GM23248 (cell line): Measurements from ENCODE around the gene TMEM169.

Experiments
- EZH2 ChIP-seq: fragments of 200-600 bp; sonication (generic); IDR thresholded peaks from 2 replicates; pipeline ENCODE4 v1.6.1; 2018; ENCODE audit warnings: antibody characterized with exemption, mild to moderate bottlenecking; ENCODE audit not compliant: insufficient read depth, poor library complexity, severe bottlenecking
- EZH2phosphoT487 ChIP-seq: fragments of 200-600 bp; sonication (generic); IDR thresholded peaks from 2 replicates; pipeline ENCODE4 v1.6.1; 2018; ENCODE audit warnings: antibody characterized with exemption, moderate library complexity, mild to moderate bottlenecking, low read depth; ENCODE audit not compliant: insufficient read depth

DNA sequence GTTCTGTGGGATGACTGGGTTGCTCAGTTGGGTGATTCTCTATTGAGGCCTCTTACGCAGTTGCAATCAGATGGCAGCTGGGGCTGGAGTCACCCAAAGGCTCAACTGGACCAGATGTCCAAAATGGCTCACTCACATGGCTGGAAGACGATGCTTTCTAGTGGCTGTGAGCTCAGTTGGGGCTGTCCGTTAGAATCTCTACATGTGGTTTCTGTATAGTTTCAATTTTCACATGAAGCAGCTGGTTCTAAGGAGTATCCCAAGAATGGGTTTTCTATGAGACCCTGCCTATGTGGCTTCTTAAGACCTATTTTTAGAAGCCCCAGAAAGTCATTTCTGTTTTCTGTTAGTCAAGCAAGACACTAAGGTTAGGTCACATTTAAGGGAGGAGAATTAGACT lies 31.9 kb downstream of the TMEM169 start:
- no peak for TF ChIP-seq EZH2phosphoT487
- TF ChIP-seq EZH2, result no peak
